ENCODE measurements around the gene MEIS1.

MEIS1 gene

GRCh38 chr2:66460031-66460430 lies 25.1 kb downstream of the MEIS1 start:
- TF ChIP-seq CTCF (IDR thresholded peaks at IDR 0.05; ENCODE audit: extremely low read depth, missing control alignments): no peak
- DNase-seq (ENCODE audit: low spot score): no peak

- TF ChIP-seq CTCF (IDR thresholded peaks at IDR 0.05; ENCODE audit: extremely low read depth, missing control alignments): no peak
- DNase-seq (ENCODE audit: low spot score): no peak
Measured at GRCh38 chr2:66461001-66461663, 26.2 kb downstream of the MEIS1 start.

GRCh38 chr2:66461664-66462500 lies 27.0 kb downstream of the MEIS1 start:
- DNase-seq (ENCODE audit: low spot score): no peak
- TF ChIP-seq CTCF (IDR thresholded peaks at IDR 0.05; ENCODE audit: extremely low read depth, missing control alignments): no peak

- DNase-seq (ENCODE audit: low spot score): no peak
- no peak for TF ChIP-seq CTCF (IDR thresholded peaks at IDR 0.05; ENCODE audit: extremely low read depth, missing control alignments)
Measured at GRCh38 chr2:66462501-66462825, 27.5 kb downstream of the MEIS1 start.

- no peak for TF ChIP-seq CTCF (IDR thresholded peaks at IDR 0.05; ENCODE audit: extremely low read depth, missing control alignments)
- no peak for DNase-seq (ENCODE audit: low spot score)
Measured at GRCh38 chr2:66463206-66463755, 28.4 kb downstream of the MEIS1 start.

GRCh38 chr2:66464930-66465637 lies 30.2 kb downstream of the MEIS1 start:
- no peak for DNase-seq (ENCODE audit: low spot score)
- TF ChIP-seq CTCF (IDR thresholded peaks at IDR 0.05; ENCODE audit: extremely low read depth, missing control alignments): no peak

- no peak for DNase-seq (ENCODE audit: low spot score)
- no peak for TF ChIP-seq CTCF (IDR thresholded peaks at IDR 0.05; ENCODE audit: extremely low read depth, missing control alignments)
Measured at GRCh38 chr2:66466433-66466832, 31.5 kb downstream of the MEIS1 start.
